OCI-LY1 (cell line): ENCODE measurements around the gene RELCH.

ENCODE experiments used
- H2AFZ ChIP-seq: fragments of 200-600 bp; sonication (generic), shearing (Covaris generic); 2 replicates; pipeline ENCODE4 v1.6.0; 2014; ENCODE audit warnings: antibody characterized with exemption, mild to moderate bottlenecking, low read length
- H3F3A ChIP-seq: fragments of 200-600 bp; sonication (generic), shearing (Covaris generic); 2 replicates; pipeline ENCODE4 v1.6.0; 2014; ENCODE audit warnings: mild to moderate bottlenecking, antibody characterized with exemption, low read length, moderate library complexity; ENCODE audit not compliant: insufficient read depth
- H3K27ac ChIP-seq: fragments of 200-600 bp; sonication (generic); 2 replicates; pipeline ENCODE4 v1.5.1; 2014; ENCODE audit warnings: low read length, mixed run types, mild to moderate bottlenecking, low read depth; ENCODE audit not compliant: poor library complexity, severe bottlenecking
- H3K27me3 ChIP-seq: fragments of 200-600 bp; sonication (generic); 2 replicates; pipeline ENCODE4 v1.6.0; 2014; ENCODE audit warnings: antibody characterized with exemption, mild to moderate bottlenecking, low read length, moderate library complexity; ENCODE audit not compliant: insufficient read depth
- H3K36me3 ChIP-seq: fragments of 200-600 bp; sonication (generic); 2 replicates; pipeline ENCODE4 v1.6.1; 2014; ENCODE audit warnings: mild to moderate bottlenecking, antibody characterized with exemption, low read length, moderate library complexity, mixed read lengths; ENCODE audit not compliant: insufficient read depth
- H3K4me1 ChIP-seq: fragments of 200-600 bp; sonication (generic); 2 replicates; pipeline ENCODE4 v1.5.1; 2014; ENCODE audit warnings: mild to moderate bottlenecking, low read length, moderate library complexity; ENCODE audit not compliant: insufficient read depth, severe bottlenecking
- H3K4me2 ChIP-seq: fragments of 200-600 bp; sonication (generic), shearing (Covaris generic); 2 replicates; pipeline ENCODE4 v1.6.1; 2014; ENCODE audit warnings: low read length
- H3K4me3 ChIP-seq: fragments of 200-600 bp; sonication (generic); 2 replicates; pipeline ENCODE4 v1.5.1; 2014; ENCODE audit warnings: low read length, low read depth, mild to moderate bottlenecking, mixed read lengths; ENCODE audit not compliant: poor library complexity, severe bottlenecking
- H3K79me2 ChIP-seq: fragments of 200-600 bp; shearing (Covaris generic); 2 replicates; pipeline ENCODE4 v1.6.1; 2016; ENCODE audit warnings: mixed run types, low read length, mixed read lengths; ENCODE audit not compliant: insufficient read depth
- H3K9ac ChIP-seq: fragments of 200-600 bp; sonication (generic), shearing (Covaris generic); 2 replicates; pipeline ENCODE4 v1.6.1; 2014; ENCODE audit warnings: mild to moderate bottlenecking, low read length, mixed read lengths
- H3K9me2 ChIP-seq: fragments of 200-600 bp; sonication (generic), shearing (Covaris generic); 2 replicates; pipeline ENCODE4 v1.6.1; 2014; ENCODE audit warnings: low read depth, mild to moderate bottlenecking, low read length, mixed read lengths
- H3K9me3 ChIP-seq: fragments of 200-600 bp; shearing (Covaris generic); 2 replicates; pipeline ENCODE4 v1.6.1; 2014; ENCODE audit warnings: low read length, mixed read lengths
- H4K20me1 ChIP-seq: fragments of 200-600 bp; sonication (generic), shearing (Covaris generic); 2 replicates; pipeline ENCODE4 v1.6.0; 2016; ENCODE audit warnings: mild to moderate bottlenecking, low read length; ENCODE audit not compliant: insufficient read depth
- EZH2 ChIP-seq: fragments of 200-600 bp; sonication (generic), shearing (Covaris generic); IDR thresholded peaks from 2 replicates; pipeline ENCODE4 v1.8.0; 2017; ENCODE audit warnings: borderline replicate concordance, mixed run types, mild to moderate bottlenecking, antibody characterized with exemption, low read length, moderate library complexity, mixed read lengths
- TF ChIP-seq, protein P1 (sequence below): fragments of 200-600 bp; sonication (generic), shearing (Covaris generic); IDR thresholded peaks from 2 replicates; pipeline ENCODE4 v1.5.1; 2017; ENCODE audit warnings: mild to moderate bottlenecking, antibody characterized with exemption, low read length, moderate library complexity, mixed read lengths

RELCH gene

GRCh38 chr18:62205824-62206223 is 18.8 kb downstream of the RELCH start:
- Histone ChIP-seq H3K4me1 (no peaks in the 10 kb centered on the region), H3K79me2 (peaks cover 73% of the 10 kb centered on the region), H4K20me1 (no peaks in the 10 kb centered on the region), H3K27ac (no peak overlapping the region), H3K9me2 (no peaks in the 10 kb centered on the region), H3K36me3 (peaks cover 6% of the 10 kb centered on the region; the same call in 1 of the 2 replicates), H3K9ac (no peak overlapping the region), H3F3A (no peaks in the 10 kb centered on the region), H3K9me3 (peaks cover 4% of the 10 kb centered on the region; the same call in 1 of the 2 replicates), H3K27me3 (no peaks in the 10 kb centered on the region), H2AFZ (no peak overlapping the region), H3K4me2 (no peak overlapping the region), H3K4me3 (no peak overlapping the region)
- no peak for TF ChIP-seq EZH2
- TF ChIP-seq, protein P1, sequence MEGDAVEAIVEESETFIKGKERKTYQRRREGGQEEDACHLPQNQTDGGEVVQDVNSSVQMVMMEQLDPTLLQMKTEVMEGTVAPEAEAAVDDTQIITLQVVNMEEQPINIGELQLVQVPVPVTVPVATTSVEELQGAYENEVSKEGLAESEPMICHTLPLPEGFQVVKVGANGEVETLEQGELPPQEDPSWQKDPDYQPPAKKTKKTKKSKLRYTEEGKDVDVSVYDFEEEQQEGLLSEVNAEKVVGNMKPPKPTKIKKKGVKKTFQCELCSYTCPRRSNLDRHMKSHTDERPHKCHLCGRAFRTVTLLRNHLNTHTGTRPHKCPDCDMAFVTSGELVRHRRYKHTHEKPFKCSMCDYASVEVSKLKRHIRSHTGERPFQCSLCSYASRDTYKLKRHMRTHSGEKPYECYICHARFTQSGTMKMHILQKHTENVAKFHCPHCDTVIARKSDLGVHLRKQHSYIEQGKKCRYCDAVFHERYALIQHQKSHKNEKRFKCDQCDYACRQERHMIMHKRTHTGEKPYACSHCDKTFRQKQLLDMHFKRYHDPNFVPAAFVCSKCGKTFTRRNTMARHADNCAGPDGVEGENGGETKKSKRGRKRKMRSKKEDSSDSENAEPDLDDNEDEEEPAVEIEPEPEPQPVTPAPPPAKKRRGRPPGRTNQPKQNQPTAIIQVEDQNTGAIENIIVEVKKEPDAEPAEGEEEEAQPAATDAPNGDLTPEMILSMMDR: no peak

DNA sequence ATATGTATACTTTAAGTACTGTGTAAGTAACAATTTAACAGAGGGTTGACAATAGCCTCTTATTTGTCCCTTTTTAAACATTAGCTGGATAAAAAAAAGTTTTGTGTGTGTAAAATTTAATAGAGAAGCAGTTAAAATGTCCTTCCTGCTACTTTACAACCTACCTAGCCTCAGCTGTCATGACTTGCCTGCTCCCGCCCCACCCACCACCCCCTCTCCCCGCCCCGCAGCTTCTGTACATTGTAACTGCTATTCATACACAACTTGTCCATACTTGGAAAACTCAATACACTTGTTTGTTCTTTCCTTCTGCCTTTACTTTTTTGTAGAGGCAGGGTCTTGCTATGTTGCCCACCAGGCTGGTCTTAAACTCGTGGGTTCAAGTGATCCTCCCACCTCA is 19.5 kb downstream of the RELCH start:
- Histone ChIP-seq H3K4me2 (no peak overlapping the region), H2AFZ (no peak overlapping the region), H4K20me1 (no peaks in the 10 kb centered on the region)

GRCh38 chr18:62209046-62209445 is 22.0 kb downstream of the RELCH start:
- no peak overlapping the region for H3K4me2 ChIP-seq
- H3K9me3 ChIP-seq: peaks cover 4% of the 10 kb centered on the region; the same call in 1 of the 2 replicates
- H3K9ac ChIP-seq: no peak overlapping the region
- H4K20me1 ChIP-seq: no peaks in the 10 kb centered on the region
- H3K79me2 ChIP-seq: peaks cover 55% of the 10 kb centered on the region
- peaks cover 28% of the 10 kb centered on the region for H3K36me3 ChIP-seq
- no peaks in the 10 kb centered on the region for H3F3A ChIP-seq
- H3K4me3 ChIP-seq: no peak overlapping the region
- H3K27ac ChIP-seq: no peak overlapping the region
- no peak for TF ChIP-seq EZH2
- TF ChIP-seq, protein P1: no peak
- no peak overlapping the region for H2AFZ ChIP-seq
- no peaks in the 10 kb centered on the region for H3K4me1 ChIP-seq
- H3K27me3 ChIP-seq: no peaks in the 10 kb centered on the region
- H3K9me2 ChIP-seq: no peaks in the 10 kb centered on the region

More for the DNA sequence above, 19.5 kb downstream of the RELCH start:
- no peak overlapping the region for H3K27ac ChIP-seq
- H3F3A ChIP-seq: no peaks in the 10 kb centered on the region
- no peaks in the 10 kb centered on the region for H3K9me2 ChIP-seq
- no peak overlapping the region for H3K9ac ChIP-seq
- H3K4me1 ChIP-seq: no peaks in the 10 kb centered on the region
- peaks cover 4% of the 10 kb centered on the region; the same call in 1 of the 2 replicates for H3K9me3 ChIP-seq
- TF ChIP-seq, protein P1: no peak
- TF ChIP-seq EZH2: no peak
- H3K4me3 ChIP-seq: no peak overlapping the region
- peaks cover 68% of the 10 kb centered on the region for H3K79me2 ChIP-seq
- H3K36me3 ChIP-seq: peaks cover 12% of the 10 kb centered on the region
- H3K27me3 ChIP-seq: no peaks in the 10 kb centered on the region
